AG04449 (cell line): ENCODE data around the gene VAMP3.

Experiments
- CTCF ChIA-PET: fragments of 350-600 bp; formaldehyde crosslinking; extraction: SDS; loops from one replicate; lab custom pipeline; 2021; ENCODE audit warnings: antibody characterized with exemption; lab: Yijun Ruan, JAX
- POLR2A ChIA-PET: fragments of 400-600, 350-600 bp; formaldehyde crosslinking; extraction: SDS; loops from one replicate; lab custom pipeline; 2020; ENCODE audit warnings: antibody characterized with exemption, inconsistent platforms; lab: Yijun Ruan, JAX
- DNase-seq: peaks from one replicate; pipeline ENCODE4 v3.0.0-alpha.2; 2010; ENCODE audit warnings: low read depth, low spot score
- H3K4me3 ChIP-seq: 2 replicates; pipeline ENCODE4 v1.5.1; 2011; ENCODE audit warnings: low read depth, mild to moderate bottlenecking, control low read depth, low read length
- CTCF ChIP-seq: IDR thresholded peaks from one replicate; pipeline ENCODE4 v1.5.1; 2011; ENCODE audit warnings: mild to moderate bottlenecking, moderate library complexity, low read length, control low read depth, inconsistent platforms; ENCODE audit not compliant: insufficient read depth; ENCODE audit errors: missing control alignments

VAMP3 gene

GRCh38 chr1:7745783-7746182, 25.3 kb upstream of the VAMP3 start:
- DNase-seq = no peak
- no peak overlapping the region for H3K4me3 ChIP-seq
- CTCF ChIA-PET = interaction anchor here (0.6 to 11.5 kb wide), 3 partner anchors 9 to 74 kb away, joined by 3 to 1214 read pairs (median 8); no protein-coding TSS in a partner anchor
- no peak for TF ChIP-seq CTCF
- POLR2A ChIA-PET = no interaction called here

GRCh38 chr1:7747605-7748004, 23.5 kb upstream of the VAMP3 start:
- H3K4me3 ChIP-seq = no peak overlapping the region
- ChIA-PET POLR2A (no interaction called here), CTCF (interaction anchor here (7.3 to 11.5 kb wide), 2 partner anchors 9 to 76 kb away, joined by 146 to 1214 read pairs; no protein-coding TSS in a partner anchor)
- no peak for TF ChIP-seq CTCF
- no peak for DNase-seq

GRCh38 chr1:7749126-7749525, 22.0 kb upstream of the VAMP3 start:
- H3K4me3 ChIP-seq = no peak overlapping the region
- DNase-seq = no peak
- CTCF ChIA-PET = interaction anchor here (1.1 to 11.5 kb wide), 5 partner anchors 10 to 101 kb away, joined by 3 to 1214 read pairs (median 4); no protein-coding TSS in a partner anchor
- POLR2A ChIA-PET = no interaction called here
- no peak for TF ChIP-seq CTCF

- no peak overlapping the region for H3K4me3 ChIP-seq
- TF ChIP-seq CTCF = no peak
- ChIA-PET CTCF (interaction anchor here (1.0 to 11.5 kb wide), 14 partner anchors 11 to 708 kb away, joined by 3 to 1214 read pairs (median 16); no protein-coding TSS in a partner anchor), POLR2A (no interaction called here)
- no peak for DNase-seq
Observed at GRCh38 chr1:7751174-7751573, 19.9 kb upstream of the VAMP3 start.

GRCh38 chr1:7752512-7753417, 18.3 kb upstream of the VAMP3 start:
- H3K4me3 ChIP-seq = peak overlapping the region; percentile 46
- CTCF ChIA-PET = interaction anchor here (0.6 to 11.5 kb wide), 48 partner anchors 9 to 862 kb away, joined by 3 to 1214 read pairs (median 5); partner anchors contain the start of gene VAMP3
- peak; percentile 53 for TF ChIP-seq CTCF
- peak; percentile 9 for DNase-seq
- POLR2A ChIA-PET = interaction anchor here (1.1 kb wide), 1 partner anchor 85 kb away, joined by 5 read pairs; no protein-coding TSS in a partner anchor

GRCh38 chr1:7753641-7754040, 17.5 kb upstream of the VAMP3 start:
- no peak for DNase-seq
- POLR2A ChIA-PET = no interaction called here
- TF ChIP-seq CTCF = no peak
- CTCF ChIA-PET = interaction anchor here (0.7 to 11.5 kb wide), 28 partner anchors 8 to 711 kb away, joined by 3 to 1214 read pairs (median 8); partner anchors contain the start of gene VAMP3
- H3K4me3 ChIP-seq = no peak overlapping the region
